Measurements from ENCODE around the gene TRIM14.

Gene TRIM14

GRCh38 chr9:98038958-98039357, 80.1 kb downstream of the TRIM14 start:
- no peak for DNase-seq (ENCODE audit: low read depth, low spot score)
- no peak for TF ChIP-seq POLR2AphosphoS5 (IDR thresholded peaks at IDR 0.05; ENCODE audit: borderline replicate concordance, low read depth, low read length)
- no peak for TF ChIP-seq EZH2 (IDR thresholded peaks at IDR 0.05)
- no peak for TF ChIP-seq FOXP2 (optimal IDR thresholded peaks at IDR 0.05; ENCODE audit: control extremely low read depth, extremely low read length, insufficient read depth)
- no peaks in the 10 kb centered on the region for H3K36me3 ChIP-seq (ENCODE audit: insufficient read depth, low read length)
- no peak overlapping the region for H3K4me3 ChIP-seq
- H3K27ac ChIP-seq = no peak overlapping the region
- H3K9me3 ChIP-seq (ENCODE audit: low read depth, low read length) = no peaks in the 10 kb centered on the region
- H3K9ac ChIP-seq (ENCODE audit: insufficient read length) = no peak overlapping the region

GRCh38 chr9:98037357-98037756, 81.7 kb downstream of the TRIM14 start:
- TF ChIP-seq EZH2 (IDR thresholded peaks at IDR 0.05) (no peak), POLR2AphosphoS5 (IDR thresholded peaks at IDR 0.05; ENCODE audit: borderline replicate concordance, low read depth, low read length) (no peak), FOXP2 (optimal IDR thresholded peaks at IDR 0.05; ENCODE audit: control extremely low read depth, extremely low read length, insufficient read depth) (no peak)
- DNase-seq (ENCODE audit: low read depth, low spot score) = no peak
- H3K9me3 ChIP-seq (ENCODE audit: low read depth, low read length) = no peaks in the 10 kb centered on the region
- no peak overlapping the region for H3K9ac ChIP-seq (ENCODE audit: insufficient read length)
- no peaks in the 10 kb centered on the region for H3K36me3 ChIP-seq (ENCODE audit: insufficient read depth, low read length)
- H3K27ac ChIP-seq = no peak overlapping the region
- no peak overlapping the region for H3K4me3 ChIP-seq

GRCh38 chr9:98034593-98035546, 84.2 kb downstream of the TRIM14 start:
- no peak for TF ChIP-seq EZH2 (IDR thresholded peaks at IDR 0.05)
- no peak for TF ChIP-seq POLR2AphosphoS5 (IDR thresholded peaks at IDR 0.05; ENCODE audit: borderline replicate concordance, low read depth, low read length)
- no peak for TF ChIP-seq FOXP2 (optimal IDR thresholded peaks at IDR 0.05; ENCODE audit: control extremely low read depth, extremely low read length, insufficient read depth)
- Histone ChIP-seq H3K9me3 (ENCODE audit: low read depth, low read length) (no peaks in the 10 kb centered on the region), H3K9ac (ENCODE audit: insufficient read length) (no peak overlapping the region), H3K4me3 (no peak overlapping the region), H3K27ac (no peak overlapping the region), H3K36me3 (ENCODE audit: insufficient read depth, low read length) (no peaks in the 10 kb centered on the region)
- DNase-seq (ENCODE audit: low read depth, low spot score) = peak; percentile 45

- Histone ChIP-seq H3K9me3 (ENCODE audit: low read depth, low read length) (no peaks in the 10 kb centered on the region), H3K4me3 (no peak overlapping the region), H3K36me3 (ENCODE audit: insufficient read depth, low read length) (no peaks in the 10 kb centered on the region), H3K27ac (no peak overlapping the region), H3K9ac (ENCODE audit: insufficient read length) (no peak overlapping the region)
- TF ChIP-seq POLR2AphosphoS5 (IDR thresholded peaks at IDR 0.05; ENCODE audit: borderline replicate concordance, low read depth, low read length) (no peak), EZH2 (IDR thresholded peaks at IDR 0.05) (no peak), FOXP2 (optimal IDR thresholded peaks at IDR 0.05; ENCODE audit: control extremely low read depth, extremely low read length, insufficient read depth) (no peak)
- DNase-seq (ENCODE audit: low read depth, low spot score) = no peak
Observed at GRCh38 chr9:98031935-98032334, 87.1 kb downstream of the TRIM14 start.

GRCh38 chr9:98031169-98031568, 87.9 kb downstream of the TRIM14 start:
- Histone ChIP-seq H3K9ac (ENCODE audit: insufficient read length) (no peak overlapping the region), H3K36me3 (ENCODE audit: insufficient read depth, low read length) (no peaks in the 10 kb centered on the region; the same call in 1 of the 2 replicates), H3K4me3 (no peak overlapping the region), H3K9me3 (ENCODE audit: low read depth, low read length) (no peaks in the 10 kb centered on the region), H3K27ac (no peak overlapping the region)
- TF ChIP-seq EZH2 (IDR thresholded peaks at IDR 0.05) (no peak), FOXP2 (optimal IDR thresholded peaks at IDR 0.05; ENCODE audit: control extremely low read depth, extremely low read length, insufficient read depth) (no peak), POLR2AphosphoS5 (IDR thresholded peaks at IDR 0.05; ENCODE audit: borderline replicate concordance, low read depth, low read length) (no peak)
- no peak for DNase-seq (ENCODE audit: low read depth, low spot score)

GRCh38 chr9:98024702-98025101, 94.3 kb downstream of the TRIM14 start:
- DNase-seq (ENCODE audit: low read depth, low spot score) = no peak
- H3K9me3 ChIP-seq (ENCODE audit: low read depth, low read length) = no peaks in the 10 kb centered on the region
- peaks cover 17% of the 10 kb centered on the region for H3K36me3 ChIP-seq (ENCODE audit: insufficient read depth, low read length)
- H3K9ac ChIP-seq (ENCODE audit: insufficient read length) = no peak overlapping the region
- no peak overlapping the region for H3K4me3 ChIP-seq
- no peak overlapping the region for H3K27ac ChIP-seq
- TF ChIP-seq FOXP2 (optimal IDR thresholded peaks at IDR 0.05; ENCODE audit: control extremely low read depth, extremely low read length, insufficient read depth) = no peak

GRCh38 chr9:98022447-98022846, 96.6 kb downstream of the TRIM14 start:
- Histone ChIP-seq H3K27ac (no peak overlapping the region), H3K9me3 (ENCODE audit: low read depth, low read length) (no peaks in the 10 kb centered on the region), H3K9ac (ENCODE audit: insufficient read length) (no peak overlapping the region), H3K36me3 (ENCODE audit: insufficient read depth, low read length) (peaks cover 39% of the 10 kb centered on the region), H3K4me3 (no peak overlapping the region)
- no peak for DNase-seq (ENCODE audit: low read depth, low spot score)
- TF ChIP-seq FOXP2 (optimal IDR thresholded peaks at IDR 0.05; ENCODE audit: control extremely low read depth, extremely low read length, insufficient read depth) = no peak
- no peak; the same call in 1 of the 2 replicates for TF ChIP-seq POLR2AphosphoS5 (IDR thresholded peaks at IDR 0.05; ENCODE audit: borderline replicate concordance, low read depth, low read length)
- no peak for TF ChIP-seq EZH2 (IDR thresholded peaks at IDR 0.05)

- peaks cover 49% of the 10 kb centered on the region for H3K36me3 ChIP-seq (ENCODE audit: insufficient read depth, low read length)
- no peak for DNase-seq (ENCODE audit: low read depth, low spot score)
- TF ChIP-seq FOXP2 (optimal IDR thresholded peaks at IDR 0.05; ENCODE audit: control extremely low read depth, extremely low read length, insufficient read depth) (no peak), POLR2AphosphoS5 (IDR thresholded peaks at IDR 0.05; ENCODE audit: borderline replicate concordance, low read depth, low read length) (no peak), EZH2 (IDR thresholded peaks at IDR 0.05) (no peak)
- H3K9ac ChIP-seq (ENCODE audit: insufficient read length) = no peak overlapping the region
- no peak overlapping the region for H3K27ac ChIP-seq
- H3K9me3 ChIP-seq (ENCODE audit: low read depth, low read length) = no peaks in the 10 kb centered on the region
- H3K4me3 ChIP-seq = no peak overlapping the region
Observed at GRCh38 chr9:98021306-98022040, 97.5 kb downstream of the TRIM14 start.
